Fibroblast of lung (primary cell): Measurements from ENCODE around the gene KRTAP5-3. TPM values are rescaled to one million over a fixed set of nuclear protein-coding genes. Genes with fewer than 3 reads are reported as not detected.
"Not testable (repeated sequence)": the region's sequence is repeated elsewhere in the genome, so short reads cannot be mapped to it uniquely, and the experiment has no call there.

Experiments
- DNase-seq, 2 donors: peaks; one replicate each; pipeline versions ENCODE4 v3.0.0 to v3.0.0-alpha.2; 2010; ENCODE audit warnings: low read depth in 2 of 2
- H2AFZ ChIP-seq: 2 replicates; pipeline ENCODE4 v1.5.1; 2012; ENCODE audit warnings: low read length, control low read depth, inconsistent platforms
- H3K27ac ChIP-seq: 2 replicates; pipeline ENCODE4 v1.5.1; 2011; ENCODE audit warnings: low read length, control low read depth; ENCODE audit not compliant: insufficient read depth
- H3K27me3 ChIP-seq: 2 replicates; pipeline ENCODE4 v1.5.1; 2011; ENCODE audit warnings: mild to moderate bottlenecking, low read length; ENCODE audit not compliant: control insufficient read depth, insufficient read depth
- H3K36me3 ChIP-seq: 2 replicates; pipeline ENCODE4 v1.5.1; 2011; ENCODE audit warnings: low read length; ENCODE audit not compliant: control insufficient read depth, insufficient read depth
- H3K4me1 ChIP-seq: 2 replicates; pipeline ENCODE4 v1.5.1; 2011; ENCODE audit warnings: low read length; ENCODE audit not compliant: control insufficient read depth, insufficient read depth; ENCODE audit errors: extremely low read depth
- H3K4me2 ChIP-seq: 2 replicates; pipeline ENCODE4 v1.5.1; 2011; ENCODE audit warnings: low read length, control low read depth; ENCODE audit not compliant: insufficient read depth; ENCODE audit errors: extremely low read depth
- H3K4me3 ChIP-seq, 4 experiments: fragments of 200-600 bp in 1 of 4; sonication (generic) in 1 of 4; replicated peaks in 1 of 4; 2 replicates each; pipeline ENCODE4 v1.5.1; 2011 to 2016; ENCODE audit warnings: low read length in 4 of 4, low read depth in 3 of 4, mild to moderate bottlenecking in 3 of 4, control low read depth in 2 of 4, inconsistent platforms in 1 of 4, mixed read lengths in 1 of 4; ENCODE audit not compliant: insufficient read depth in 1 of 4; ENCODE audit errors: control extremely low read depth in 1 of 4
- H3K79me2 ChIP-seq: 2 replicates; pipeline ENCODE4 v1.5.1; 2012; ENCODE audit warnings: mild to moderate bottlenecking, low read length, inconsistent platforms; ENCODE audit not compliant: control insufficient read depth, insufficient read depth
- H3K9ac ChIP-seq: 2 replicates; pipeline ENCODE4 v1.5.1; 2011; ENCODE audit warnings: mild to moderate bottlenecking, low read length, control low read depth; ENCODE audit not compliant: insufficient read depth
- H3K9me3 ChIP-seq: 2 replicates; pipeline ENCODE4 v1.5.1; 2012; ENCODE audit warnings: low read depth, low read length; ENCODE audit not compliant: control insufficient read depth, insufficient read depth
- H4K20me1 ChIP-seq: 2 replicates; pipeline ENCODE4 v1.5.1; 2011; ENCODE audit warnings: low read length; ENCODE audit not compliant: control insufficient read depth, insufficient read depth; ENCODE audit errors: extremely low read depth
- CTCF ChIP-seq, 2 donors: IDR thresholded peaks in 1 of 2; conservative IDR thresholded peaks in 1 of 2; 1 replicate in 1 of 2; 2 replicates in 1 of 2; pipeline ENCODE4 v1.5.1; 2011 to 2012; ENCODE audit warnings: low read length in 2 of 2, control low read depth in 1 of 2, inconsistent platforms in 1 of 2, low read depth in 1 of 2, mild to moderate bottlenecking in 1 of 2
- EZH2 ChIP-seq: IDR thresholded peaks from 2 replicates; pipeline ENCODE4 v1.5.1; 2012; ENCODE audit warnings: low read length, control low read depth, mild to moderate bottlenecking; ENCODE audit errors: missing control alignments
- polyA plus RNA-seq, 2 donors: library from polyadenylated mRNA; depleted of rRNA in 1 of 2; stranded (reverse) in 1 of 2; unstranded in 1 of 2; fragments of >200 nt; gene quantifications; 2 replicates each; pipeline ENCODE4 v1.2.1, GENCODE V29; 2011 to 2012; ENCODE audit warnings: missing spikeins in 1 of 2
- total RNA-seq: library from RNA; depleted of rRNA; stranded (reverse); fragments of >200 nt; gene quantifications from 2 replicates; pipeline ENCODE4 v1.2.1, GENCODE V29; 2014

The KRTAP5-3 gene
- total and polyA plus RNA-seq, 2 donors (not counting 1 experiment from before 2014, with no cell fraction given), result not detected

DNA sequence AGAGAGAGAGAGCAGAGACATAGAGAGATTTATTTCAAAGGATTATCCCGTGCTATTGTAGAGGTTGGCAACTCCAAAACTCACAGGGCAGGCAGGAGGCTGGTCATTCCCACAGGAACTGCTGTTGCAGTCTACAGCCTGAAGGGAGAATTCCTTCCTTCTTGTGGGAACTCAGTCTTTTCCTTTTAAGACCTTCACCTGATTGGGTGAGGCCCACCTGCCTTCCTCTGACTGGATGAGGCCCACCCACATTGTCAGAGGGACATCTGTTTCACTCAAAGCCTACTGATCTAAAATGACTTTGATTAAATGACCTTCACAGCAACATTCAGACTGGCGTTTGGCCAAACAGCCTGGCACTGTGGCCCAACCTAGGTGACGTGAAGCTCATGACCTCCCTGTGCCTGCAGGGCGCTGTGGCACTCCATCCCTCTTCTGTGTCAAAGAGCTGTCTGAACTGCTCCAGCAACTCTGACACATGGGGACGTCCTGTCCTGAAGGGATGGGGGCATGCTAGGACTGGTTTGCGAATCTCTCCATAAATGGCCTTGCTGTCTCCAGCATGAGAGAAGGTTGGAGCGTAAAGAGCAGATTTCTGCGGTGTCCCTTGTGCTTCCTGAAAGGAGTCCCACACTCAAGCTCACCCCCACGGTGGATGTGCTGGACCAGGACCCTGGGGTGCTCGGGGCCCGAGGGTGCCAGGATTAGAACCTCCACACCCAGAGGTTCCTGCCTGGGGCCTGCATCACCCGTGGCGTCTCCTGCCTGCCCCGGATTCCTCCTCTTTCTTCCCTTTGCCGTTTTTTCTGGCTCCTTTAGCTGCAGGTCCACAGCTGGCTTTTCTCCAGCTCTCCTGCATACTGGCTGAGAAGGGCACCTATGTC is 42.0 kb upstream of the KRTAP5-3 start:
- H3K9ac ChIP-seq, result no peak overlapping the region
- H3K4me3 ChIP-seq, result no peak overlapping the region
- no peak overlapping the region for H3K27ac ChIP-seq
- no peaks in the 10 kb centered on the region for H3K4me1 ChIP-seq
- TF ChIP-seq EZH2 (no peak), CTCF (conservative IDR thresholded peaks at IDR 0.05 in 1 of 2, IDR thresholded peaks at IDR 0.05 in 1 of 2; ENCODE audit: low read depth in 1 of 2, low read length in 2 of 2) (peak in 1 of 2 donors; percentile 1)
- H3K36me3 ChIP-seq, result no peaks in the 10 kb centered on the region
- no peak overlapping the region for H3K4me2 ChIP-seq
- H3K79me2 ChIP-seq, result no peaks in the 10 kb centered on the region
- H4K20me1 ChIP-seq, result no peaks in the 10 kb centered on the region
- H2AFZ ChIP-seq, result no peak overlapping the region
- H3K27me3 ChIP-seq, result peaks cover under 1% of the 10 kb centered on the region
- H3K9me3 ChIP-seq, result no peaks in the 10 kb centered on the region
- no peak for DNase-seq

GRCh38 chr11:1648653-1649420 is 40.6 kb upstream of the KRTAP5-3 start:
- Histone ChIP-seq H3K4me1 (no peaks in the 10 kb centered on the region), H3K9me3 (no peaks in the 10 kb centered on the region), H4K20me1 (no peaks in the 10 kb centered on the region), H3K27ac (no peak overlapping the region), H3K27me3 (no peaks in the 10 kb centered on the region), H2AFZ (no peak overlapping the region), H3K9ac (no peak overlapping the region), H3K79me2 (no peaks in the 10 kb centered on the region), H3K36me3 (no peaks in the 10 kb centered on the region), H3K4me2 (no peak overlapping the region), H3K4me3 (no peak overlapping the region)
- DNase-seq, result no peak
- TF ChIP-seq CTCF (conservative IDR thresholded peaks at IDR 0.05 in 1 of 2, IDR thresholded peaks at IDR 0.05 in 1 of 2; ENCODE audit: low read depth in 1 of 2, low read length in 2 of 2) (no peak), EZH2 (no peak)

DNA sequence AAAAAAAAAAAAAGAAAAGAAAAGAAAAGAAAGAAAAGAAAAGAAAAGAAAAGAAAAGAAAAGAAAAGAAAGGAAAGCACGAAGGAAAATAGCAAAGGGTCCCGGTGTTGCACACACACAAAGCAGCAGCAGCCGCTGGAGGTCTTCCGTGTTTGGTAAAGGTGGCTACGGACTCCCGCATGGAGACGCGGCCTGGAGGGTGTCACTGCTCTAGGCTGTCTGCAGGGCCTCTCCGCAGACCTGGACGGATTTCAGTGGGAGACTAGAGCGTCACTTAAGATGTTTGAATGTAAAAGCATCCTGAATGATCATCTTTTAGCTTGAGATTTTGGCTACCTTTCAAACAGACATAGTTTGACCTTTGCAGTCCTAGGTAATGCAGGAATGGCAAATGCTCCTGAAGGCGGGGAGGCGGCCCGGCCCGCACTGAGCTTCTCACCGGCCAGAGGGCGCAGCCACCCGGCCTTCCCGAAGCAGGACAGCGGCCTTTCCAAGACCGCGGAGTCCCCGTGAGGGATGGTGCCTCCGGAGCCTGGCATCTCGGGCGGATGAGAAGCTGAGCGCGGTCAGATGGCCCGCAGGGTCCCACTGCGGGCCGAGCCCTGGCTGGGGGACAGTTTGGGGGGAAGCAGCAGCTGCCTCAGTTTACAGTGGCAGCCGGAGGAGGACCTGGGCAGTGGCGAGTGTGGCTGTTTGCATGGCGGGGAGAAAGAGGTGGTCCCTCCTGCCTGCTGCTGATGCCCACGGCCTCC is 39.8 kb upstream of the KRTAP5-3 start:
- H3K4me3 ChIP-seq, result no peak overlapping the region
- DNase-seq, result no peak
- no peaks in the 10 kb centered on the region for H4K20me1 ChIP-seq
- no peaks in the 10 kb centered on the region for H3K79me2 ChIP-seq
- no peaks in the 10 kb centered on the region for H3K27me3 ChIP-seq
- no peak overlapping the region for H2AFZ ChIP-seq
- TF ChIP-seq CTCF (conservative IDR thresholded peaks at IDR 0.05 in 1 of 2, IDR thresholded peaks at IDR 0.05 in 1 of 2; ENCODE audit: low read depth in 1 of 2, low read length in 2 of 2), result no peak
- TF ChIP-seq EZH2, result no peak
- no peaks in the 10 kb centered on the region for H3K36me3 ChIP-seq
- no peaks in the 10 kb centered on the region for H3K4me1 ChIP-seq
- H3K4me2 ChIP-seq, result no peak overlapping the region
- no peak overlapping the region for H3K9ac ChIP-seq
- no peak overlapping the region for H3K27ac ChIP-seq
- H3K9me3 ChIP-seq, result no peaks in the 10 kb centered on the region

GRCh38 chr11:1646540-1646939 is 38.3 kb upstream of the KRTAP5-3 start:
- H3K27me3 ChIP-seq, H3K27ac ChIP-seq, H3K4me2 ChIP-seq, DNase-seq, H4K20me1 ChIP-seq, H3K9me3 ChIP-seq, H3K4me1 ChIP-seq, H3K9ac ChIP-seq, H3K4me3 ChIP-seq, H2AFZ ChIP-seq, H3K36me3 ChIP-seq, H3K79me2 ChIP-seq: not testable (repeated sequence)
